GM19023 (cell line): ENCODE measurements around the gene ZNF215.
A peak's percentile ranks its signal among the peaks of the same experiment; 100 is the strongest.
"Not testable (repeated sequence)": the region's sequence is repeated elsewhere in the genome, so short reads cannot be mapped to it uniquely, and the experiment has no call there.

Experiments
- ATAC-seq: cut with Tn5 transposase; IDR thresholded peaks from one replicate; pipeline ENCODE4 v1.9.1; 2021; ENCODE audit warnings: mild to moderate bottlenecking, moderate library complexity; ENCODE audit not compliant: unreplicated experiment

ZNF215 gene

GRCh38 chr11:6932145-6932544, 5.9 kb downstream of the ZNF215 start:
- no peak for ATAC-seq

- no peak for ATAC-seq
These were observed 15.7 kb downstream of the ZNF215 start for GRCh38 chr11:6941970-6942369.

GRCh38 chr11:6943131-6943530, 16.9 kb downstream of the ZNF215 start:
- ATAC-seq, result no peak

- ATAC-seq, result not testable (repeated sequence)
These were observed 28.0 kb downstream of the ZNF215 start for GRCh38 chr11:6954248-6954647.

- no peak for ATAC-seq
These were observed 35.9 kb downstream of the ZNF215 start for GRCh38 chr11:6962141-6962540.

GRCh38 chr11:6962673-6963072, 36.4 kb downstream of the ZNF215 start:
- ATAC-seq, result no peak

GRCh38 chr11:6968816-6969215, 42.6 kb downstream of the ZNF215 start:
- no peak for ATAC-seq

- not testable (repeated sequence) for ATAC-seq
These were observed 43.6 kb downstream of the ZNF215 start for GRCh38 chr11:6969854-6970253.

GRCh38 chr11:6979365-6979764, 53.1 kb downstream of the ZNF215 start:
- ATAC-seq, result no peak

GRCh38 chr11:6986487-6986886, 60.3 kb downstream of the ZNF215 start:
- no peak for ATAC-seq

- no peak for ATAC-seq
These were observed 62.3 kb downstream of the ZNF215 start for GRCh38 chr11:6988506-6988905.

GRCh38 chr11:6991227-6991626, 65.0 kb downstream of the ZNF215 start:
- ATAC-seq, result no peak

- ATAC-seq, result no peak
These were observed 65.8 kb downstream of the ZNF215 start for GRCh38 chr11:6992026-6992425.

GRCh38 chr11:6992457-6993417, 66.5 kb downstream of the ZNF215 start:
- ATAC-seq, result no peak

- no peak for ATAC-seq
These were observed 69.5 kb downstream of the ZNF215 start for GRCh38 chr11:6995703-6996102.

- ATAC-seq, result peak; percentile 52
These were observed 78.3 kb downstream of the ZNF215 start for GRCh38 chr11:7004482-7004881.
